Measurements from ENCODE around the gene CARD9. TPM values are rescaled to one million over a fixed set of nuclear protein-coding genes. Genes with fewer than 3 reads are reported as not detected.

Gene CARD9
- total RNA-seq, 4 donors from 2014 or later: 0.27 to 1.5 (median 0.74) TPM

- 100% methylated on average over 1 of the region's 24 CpGs; no CpG with 5 or more reads in 1 of the 2 donors for WGBS, 2 donors
- Histone ChIP-seq H3K36me3 (no peaks in the 10 kb centered on the region), H3K9me3 (no peaks in the 10 kb centered on the region), H3K27me3 (no peaks in the 10 kb centered on the region), H3K4me1 (peaks cover 8 to 34% of the 10 kb centered on the region in 2 donors), H3K27ac (no peak overlapping the region), H3K4me3 (replicated peaks in 1 of 3) (no peak overlapping the region)
- intact Hi-C loops (cut with DNase I): no loop called here
- no peak for TF ChIP-seq CTCF (IDR thresholded peaks at IDR 0.05)
- TF ChIP-seq POLR2A (IDR thresholded peaks at IDR 0.05): no peak
- DNase-seq: no peak
These were observed 23.9 kb downstream of the CARD9 start for GRCh38 chr9:136349546-136349945.

GRCh38 chr9:136348691-136349090 lies 24.8 kb downstream of the CARD9 start:
- Histone ChIP-seq H3K4me1 (peaks cover 8 to 26% of the 10 kb centered on the region in 2 donors), H3K27me3 (no peaks in the 10 kb centered on the region), H3K36me3 (no peaks in the 10 kb centered on the region), H3K9me3 (no peaks in the 10 kb centered on the region), H3K27ac (no peak overlapping the region), H3K4me3 (replicated peaks in 1 of 3) (no peak overlapping the region)
- no peak for DNase-seq
- TF ChIP-seq POLR2A (IDR thresholded peaks at IDR 0.05) (no peak), CTCF (IDR thresholded peaks at IDR 0.05) (no peak)
- intact Hi-C loops (cut with DNase I): no loop called here
- 80 to 100% methylated on average over 1 to 6 of the region's 14 CpGs for WGBS, 2 donors

GRCh38 chr9:136347472-136348256 lies 25.8 kb downstream of the CARD9 start:
- no peak overlapping the region for H3K27ac ChIP-seq
- DNase-seq: no peak
- no peaks in the 10 kb centered on the region for H3K27me3 ChIP-seq
- H3K36me3 ChIP-seq: no peaks in the 10 kb centered on the region
- no peak overlapping the region for H3K4me3 ChIP-seq (replicated peaks in 1 of 3)
- intact Hi-C loops (cut with DNase I): no loop called here
- no peaks in the 10 kb centered on the region for H3K9me3 ChIP-seq
- no peak for TF ChIP-seq CTCF (IDR thresholded peaks at IDR 0.05)
- no peak for TF ChIP-seq POLR2A (IDR thresholded peaks at IDR 0.05)
- 80 to 86% methylated on average over 24 to 26 of the region's 34 CpGs for WGBS, 2 donors
- H3K4me1 ChIP-seq: peaks cover 4 to 28% of the 10 kb centered on the region in 2 donors

- no peaks in the 10 kb centered on the region for H3K36me3 ChIP-seq
- H3K27ac ChIP-seq: no peak overlapping the region
- no peaks in the 10 kb centered on the region for H3K9me3 ChIP-seq
- no peaks in the 10 kb centered on the region for H3K27me3 ChIP-seq
- intact Hi-C loops (cut with DNase I): no loop called here
- TF ChIP-seq CTCF (IDR thresholded peaks at IDR 0.05) (no peak), POLR2A (IDR thresholded peaks at IDR 0.05) (no peak)
- no peak overlapping the region for H3K4me3 ChIP-seq (replicated peaks in 1 of 3)
- no peak for DNase-seq
- peaks cover 4 to 30% of the 10 kb centered on the region in 2 donors for H3K4me1 ChIP-seq
- WGBS, 2 donors: 85 to 93% methylated on average over 9 to 10 of the region's 20 CpGs
These were observed 26.5 kb downstream of the CARD9 start for GRCh38 chr9:136346927-136347465.

- H3K4me3 ChIP-seq (replicated peaks in 1 of 3): no peak overlapping the region
- H3K4me1 ChIP-seq: peaks cover 4 to 31% of the 10 kb centered on the region in 2 donors
- H3K36me3 ChIP-seq: no peaks in the 10 kb centered on the region
- 30 to 37% methylated on average over 2 to 6 of the region's 10 CpGs for WGBS, 2 donors
- DNase-seq: no peak
- TF ChIP-seq POLR2A (IDR thresholded peaks at IDR 0.05): no peak
- no peak for TF ChIP-seq CTCF (IDR thresholded peaks at IDR 0.05)
- no peak overlapping the region for H3K27ac ChIP-seq
- intact Hi-C loops (cut with DNase I): no loop called here
- H3K27me3 ChIP-seq: no peaks in the 10 kb centered on the region
- H3K9me3 ChIP-seq: no peaks in the 10 kb centered on the region
These were observed 27.4 kb downstream of the CARD9 start for GRCh38 chr9:136346157-136346481.

All from thyroid gland (tissue), 4 donors.